ENCODE results near the gene ZNF689. TPM values are rescaled to one million over a fixed set of nuclear protein-coding genes. Genes with fewer than 3 reads are reported as not detected.
A peak's percentile ranks its signal among the peaks of the same experiment; 100 is the strongest.
"Not testable (repeated sequence)": the region's sequence is repeated elsewhere in the genome, so short reads cannot be mapped to it uniquely, and the experiment has no call there.

ZNF689 gene
- total and polyA plus RNA-seq, 5 donors, result 3.3 to 7.1 (median 5.9) TPM

DNA sequence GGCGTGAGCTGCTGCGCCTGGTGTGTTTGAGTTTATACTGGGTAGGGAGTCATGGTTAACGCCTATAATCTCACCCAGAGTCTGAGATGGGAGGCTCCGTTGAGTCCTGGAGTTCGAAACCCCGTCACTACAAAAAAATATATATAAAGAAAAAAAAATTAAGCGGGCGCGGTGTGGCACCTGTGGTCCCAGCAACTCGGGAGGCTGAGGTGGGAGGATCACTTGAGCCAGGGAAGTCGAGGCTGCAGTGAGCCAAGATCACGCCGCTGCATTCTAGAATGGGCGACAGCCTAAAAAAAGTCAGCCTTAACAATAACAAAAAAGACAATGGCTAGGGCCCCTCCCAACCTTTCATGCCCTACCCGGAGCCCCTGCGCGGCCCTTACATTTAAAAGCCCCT is 23.3 kb upstream of the ZNF689 start:
- no peak for ATAC-seq
- peak overlapping the region; percentile 73 for H3K27ac ChIP-seq (ENCODE audit: low read length)
- no peaks in the 10 kb centered on the region for H3K9me3 ChIP-seq (ENCODE audit: control insufficient read depth, low read length)
- H3K27me3 ChIP-seq (ENCODE audit: control insufficient read depth, insufficient read depth), result no peaks in the 10 kb centered on the region
- no peaks in the 10 kb centered on the region for H3K4me1 ChIP-seq (ENCODE audit: control insufficient read depth, insufficient read depth, low read length)
- no peak for DNase-seq
- peak overlapping the region; percentile 46 for H3K4me3 ChIP-seq (ENCODE audit: low read length)
- intact Hi-C loops (cut with DNase I), result no loop called here
- WGBS, result 80% methylated on average over 17 of the region's 17 CpGs

GRCh38 chr16:30632454-30632853 is 22.3 kb upstream of the ZNF689 start:
- 92% methylated on average over 7 of the region's 7 CpGs for WGBS

GRCh38 chr16:30628628-30629540 is 18.7 kb upstream of the ZNF689 start:
- 32% methylated on average over 18 of the region's 18 CpGs for WGBS
- DNase-seq (peak; percentile 82 to 95 (median 94)), ATAC-seq (peak; percentile 84 to 91)
- Histone ChIP-seq H3K27ac (ENCODE audit: low read length) (peak overlapping the region; percentile 6), H3K9me3 (ENCODE audit: control insufficient read depth, low read length) (no peaks in the 10 kb centered on the region), H3K4me1 (ENCODE audit: control insufficient read depth, insufficient read depth, low read length) (no peaks in the 10 kb centered on the region), H3K4me3 (ENCODE audit: low read length) (peak overlapping the region; percentile 31), H3K27me3 (ENCODE audit: control insufficient read depth, insufficient read depth) (no peaks in the 10 kb centered on the region)
- intact Hi-C loops (cut with DNase I), result no loop called here

More at GRCh38 chr16:30632454-30632853, 22.3 kb upstream of the ZNF689 start:
- ATAC-seq; H3K27me3 ChIP-seq (ENCODE audit: control insufficient read depth, insufficient read depth); DNase-seq; H3K4me3 ChIP-seq (ENCODE audit: low read length); H3K9me3 ChIP-seq (ENCODE audit: control insufficient read depth, low read length); H3K4me1 ChIP-seq (ENCODE audit: control insufficient read depth, insufficient read depth, low read length); H3K27ac ChIP-seq (ENCODE audit: low read length); intact Hi-C loops (cut with DNase I): not testable (repeated sequence)

- DNase-seq (no peak), ATAC-seq (no peak)
- Histone ChIP-seq H3K4me3 (ENCODE audit: low read length) (no peak overlapping the region), H3K27ac (ENCODE audit: low read length) (no peak overlapping the region), H3K27me3 (ENCODE audit: control insufficient read depth, insufficient read depth) (no peaks in the 10 kb centered on the region), H3K4me1 (ENCODE audit: control insufficient read depth, insufficient read depth, low read length) (no peaks in the 10 kb centered on the region), H3K9me3 (ENCODE audit: control insufficient read depth, low read length) (no peaks in the 10 kb centered on the region)
- WGBS, result 88% methylated on average over 9 of the region's 9 CpGs
- intact Hi-C loops (cut with DNase I), result no loop called here
Measured at GRCh38 chr16:30626236-30626635, 16.0 kb upstream of the ZNF689 start.

DNA sequence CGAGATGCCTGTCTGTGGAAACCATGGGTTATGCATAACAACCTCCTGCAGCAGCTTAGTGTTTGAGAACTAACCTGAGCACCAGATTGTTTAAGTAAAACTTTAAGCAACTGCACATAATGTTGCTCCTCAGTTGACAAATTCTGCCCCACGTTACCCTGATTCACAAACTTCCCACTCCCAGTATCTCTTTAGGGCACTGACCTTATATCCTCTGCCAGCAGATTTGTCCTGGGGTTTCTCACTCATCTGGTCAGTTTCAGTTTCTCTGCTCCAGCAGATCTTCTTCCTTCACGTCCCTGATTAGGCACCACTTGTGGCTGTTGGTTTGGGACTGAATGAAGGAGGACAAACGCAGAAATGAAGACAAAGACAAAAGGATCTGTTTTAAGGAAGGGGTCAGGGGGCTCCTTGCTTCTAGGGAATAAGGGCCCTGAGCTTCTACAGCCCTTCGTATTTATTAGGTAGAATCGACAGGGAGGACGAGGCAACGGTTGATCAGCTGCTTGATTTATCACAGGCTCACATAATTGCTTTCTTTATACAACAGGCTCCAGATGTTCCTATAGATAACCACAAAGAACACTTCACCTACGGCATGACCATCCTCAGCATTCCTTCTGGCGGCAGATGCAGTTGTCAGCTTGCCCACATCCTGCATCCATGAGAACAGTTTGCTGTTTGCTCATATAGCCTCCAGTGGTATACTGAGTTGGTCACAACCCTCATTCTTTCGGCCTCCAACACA is 13.5 kb upstream of the ZNF689 start:
- no peak for ATAC-seq
- no peak for DNase-seq
- Histone ChIP-seq H3K27ac (ENCODE audit: low read length) (no peak overlapping the region), H3K9me3 (ENCODE audit: control insufficient read depth, low read length) (no peaks in the 10 kb centered on the region), H3K4me3 (ENCODE audit: low read length) (no peak overlapping the region), H3K27me3 (ENCODE audit: control insufficient read depth, insufficient read depth) (no peaks in the 10 kb centered on the region), H3K4me1 (ENCODE audit: control insufficient read depth, insufficient read depth, low read length) (no peaks in the 10 kb centered on the region)
- intact Hi-C loops (cut with DNase I), result no loop called here
- WGBS, result 82% methylated on average over 11 of the region's 11 CpGs

DNA sequence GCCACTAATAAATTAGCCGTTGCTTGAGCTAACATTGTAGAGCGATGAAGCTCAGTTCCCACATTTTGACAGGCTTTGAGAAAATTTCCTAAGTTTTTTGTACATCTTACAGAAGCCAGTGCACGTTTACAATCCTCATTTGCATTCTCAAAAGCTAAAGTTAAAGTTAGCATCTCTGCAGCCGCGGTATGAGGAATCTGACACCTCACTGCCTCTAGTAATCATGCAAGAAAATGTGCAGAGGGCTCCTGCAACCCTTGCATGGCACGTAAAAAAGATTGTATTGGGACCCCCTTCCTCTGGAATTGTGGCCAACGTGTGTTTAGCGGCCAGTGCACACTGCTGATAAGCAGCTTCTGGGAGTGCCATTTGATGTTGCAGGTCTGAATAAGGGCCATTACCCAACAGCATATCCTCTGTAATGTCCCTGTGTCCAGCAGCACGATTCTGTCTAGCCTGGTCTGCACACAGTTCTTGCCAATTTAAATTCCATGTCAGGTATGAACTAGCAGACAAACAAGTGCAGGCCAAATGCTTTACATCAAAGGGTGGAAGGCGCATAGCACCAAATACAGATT is 12.4 kb upstream of the ZNF689 start:
- Histone ChIP-seq H3K4me3 (ENCODE audit: low read length) (no peak overlapping the region), H3K27ac (ENCODE audit: low read length) (no peak overlapping the region), H3K4me1 (ENCODE audit: control insufficient read depth, insufficient read depth, low read length) (no peaks in the 10 kb centered on the region), H3K27me3 (ENCODE audit: control insufficient read depth, insufficient read depth) (no peaks in the 10 kb centered on the region), H3K9me3 (ENCODE audit: control insufficient read depth, low read length) (no peaks in the 10 kb centered on the region)
- intact Hi-C loops (cut with DNase I), result no loop called here
- no peak for DNase-seq
- 49% methylated on average over 10 of the region's 10 CpGs for WGBS
- ATAC-seq, result no peak

DNA sequence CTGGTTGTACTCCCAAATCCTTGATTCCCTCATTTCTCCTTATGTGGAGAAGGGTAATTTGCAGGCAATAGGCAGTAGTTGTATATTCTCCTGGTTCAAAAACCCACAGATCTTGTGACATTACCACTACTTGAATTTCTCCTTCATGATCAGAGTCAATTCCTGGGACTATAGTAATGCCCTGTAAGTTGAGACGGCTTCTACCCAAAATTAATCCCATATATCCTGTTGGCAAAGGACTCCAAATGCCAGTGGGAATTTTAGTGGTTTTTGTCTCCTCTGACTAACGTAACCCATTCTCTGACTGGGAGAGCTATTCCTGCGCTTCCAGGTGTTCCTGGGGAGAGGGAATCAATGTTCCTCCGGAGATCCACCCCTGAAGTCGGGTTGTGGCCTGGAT is 11.6 kb upstream of the ZNF689 start:
- H3K4me3 ChIP-seq (ENCODE audit: low read length), result no peak overlapping the region
- ATAC-seq, result no peak
- H3K9me3 ChIP-seq (ENCODE audit: control insufficient read depth, low read length), result no peaks in the 10 kb centered on the region
- no peak overlapping the region for H3K27ac ChIP-seq (ENCODE audit: low read length)
- DNase-seq, result no peak
- no peaks in the 10 kb centered on the region for H3K27me3 ChIP-seq (ENCODE audit: control insufficient read depth, insufficient read depth)
- WGBS, result 76% methylated on average over 5 of the region's 5 CpGs
- intact Hi-C loops (cut with DNase I), result no loop called here
- no peaks in the 10 kb centered on the region for H3K4me1 ChIP-seq (ENCODE audit: control insufficient read depth, insufficient read depth, low read length)

GRCh38 chr16:30620169-30620568 is 10.0 kb upstream of the ZNF689 start:
- Histone ChIP-seq H3K27me3 (ENCODE audit: control insufficient read depth, insufficient read depth) (no peaks in the 10 kb centered on the region), H3K4me1 (ENCODE audit: control insufficient read depth, insufficient read depth, low read length) (no peaks in the 10 kb centered on the region), H3K4me3 (ENCODE audit: low read length) (no peak overlapping the region), H3K9me3 (ENCODE audit: control insufficient read depth, low read length) (no peaks in the 10 kb centered on the region), H3K27ac (ENCODE audit: low read length) (no peak overlapping the region)
- WGBS, result 58% methylated on average over 3 of the region's 3 CpGs
- intact Hi-C loops (cut with DNase I), result no loop called here
- DNase-seq, result no peak
- no peak for ATAC-seq

GRCh38 chr16:30619638-30620037 is 9.4 kb upstream of the ZNF689 start:
- H3K4me1 ChIP-seq (ENCODE audit: control insufficient read depth, insufficient read depth, low read length), result no peaks in the 10 kb centered on the region
- DNase-seq, result no peak
- 85% methylated on average over 5 of the region's 5 CpGs for WGBS
- H3K27ac ChIP-seq (ENCODE audit: low read length), result no peak overlapping the region
- H3K4me3 ChIP-seq (ENCODE audit: low read length), result no peak overlapping the region
- no peak for ATAC-seq
- H3K27me3 ChIP-seq (ENCODE audit: control insufficient read depth, insufficient read depth), result no peaks in the 10 kb centered on the region
- intact Hi-C loops (cut with DNase I), result loop anchor here in 1 of 4 donors (10.0 kb wide), 1 partner anchor 175 kb away; the partner anchor contains the start of gene SEPHS2
- no peaks in the 10 kb centered on the region for H3K9me3 ChIP-seq (ENCODE audit: control insufficient read depth, low read length)

GRCh38 chr16:30619202-30619601 is 9.0 kb upstream of the ZNF689 start:
- Histone ChIP-seq H3K27ac (ENCODE audit: low read length) (no peak overlapping the region), H3K27me3 (ENCODE audit: control insufficient read depth, insufficient read depth) (no peaks in the 10 kb centered on the region), H3K9me3 (ENCODE audit: control insufficient read depth, low read length) (no peaks in the 10 kb centered on the region), H3K4me3 (ENCODE audit: low read length) (no peak overlapping the region), H3K4me1 (ENCODE audit: control insufficient read depth, insufficient read depth, low read length) (no peaks in the 10 kb centered on the region)
- DNase-seq, result no peak
- 87% methylated on average over 4 of the region's 4 CpGs for WGBS
- intact Hi-C loops (cut with DNase I), result loop anchor here in 1 of 4 donors (10.0 kb wide), 1 partner anchor 174 kb away; the partner anchor contains the start of gene SEPHS2
- no peak for ATAC-seq

Data from right cardiac atrium (tissue), 5 donors.